A549 (cell line): ENCODE measurements around the gene INSM1.

Experiments used
- KDM1A ChIP-seq: fragments of 200-600 bp; sonication (generic); IDR thresholded peaks from 2 replicates; pipeline ENCODE4 v1.6.1; 2016; ENCODE audit warnings: low read depth, mild to moderate bottlenecking
- POLR2A ChIP-seq: IDR thresholded peaks from 2 replicates; pipeline ENCODE4 v1.6.1; 2012; ENCODE audit warnings: mild to moderate bottlenecking, low read length
- RAD21 ChIP-seq, 2 experiments: fragments of >200 bp in 1 of 2; sonication (Bioruptor Twin) in 1 of 2; formaldehyde crosslinking in 1 of 2; IDR thresholded peaks in 1 of 2; conservative IDR thresholded peaks in 1 of 2; 2 replicates in 1 of 2; 3 replicates in 1 of 2; pipeline ENCODE4 v1.6.1; 2012 to 2018; ENCODE audit warnings: inconsistent platforms in 1 of 2
- TF ChIP-seq, protein P1 (sequence below): fragments of >200 bp; sonication (Bioruptor Twin); formaldehyde crosslinking; IDR thresholded peaks from 3 replicates; pipeline ENCODE4 v1.5.1; 2016

DNA sequence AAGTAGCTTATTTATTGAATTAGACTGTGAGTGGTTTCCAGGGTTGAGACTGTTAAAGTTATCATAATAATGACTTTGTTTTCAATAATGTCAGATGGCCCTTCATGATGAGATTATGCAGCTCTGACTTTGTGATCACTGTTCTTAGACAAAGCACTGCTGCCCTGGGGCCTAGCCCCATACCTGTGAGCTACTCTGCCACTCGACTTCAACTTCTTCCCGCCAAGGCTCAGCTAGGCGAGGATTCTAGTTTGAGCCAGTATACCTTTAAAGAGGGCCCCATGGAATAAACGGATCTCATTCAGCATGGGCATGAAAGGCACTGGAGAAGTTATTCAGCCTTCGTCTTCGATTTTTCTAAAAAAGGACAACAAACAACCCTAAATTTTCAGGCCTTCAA is 45.0 kb upstream of the INSM1 start:
- no peak for TF ChIP-seq POLR2A
- TF ChIP-seq RAD21 (conservative IDR thresholded peaks at IDR 0.05 in 1 of 2, IDR thresholded peaks at IDR 0.05 in 1 of 2), result no peak
- TF ChIP-seq, protein P1, sequence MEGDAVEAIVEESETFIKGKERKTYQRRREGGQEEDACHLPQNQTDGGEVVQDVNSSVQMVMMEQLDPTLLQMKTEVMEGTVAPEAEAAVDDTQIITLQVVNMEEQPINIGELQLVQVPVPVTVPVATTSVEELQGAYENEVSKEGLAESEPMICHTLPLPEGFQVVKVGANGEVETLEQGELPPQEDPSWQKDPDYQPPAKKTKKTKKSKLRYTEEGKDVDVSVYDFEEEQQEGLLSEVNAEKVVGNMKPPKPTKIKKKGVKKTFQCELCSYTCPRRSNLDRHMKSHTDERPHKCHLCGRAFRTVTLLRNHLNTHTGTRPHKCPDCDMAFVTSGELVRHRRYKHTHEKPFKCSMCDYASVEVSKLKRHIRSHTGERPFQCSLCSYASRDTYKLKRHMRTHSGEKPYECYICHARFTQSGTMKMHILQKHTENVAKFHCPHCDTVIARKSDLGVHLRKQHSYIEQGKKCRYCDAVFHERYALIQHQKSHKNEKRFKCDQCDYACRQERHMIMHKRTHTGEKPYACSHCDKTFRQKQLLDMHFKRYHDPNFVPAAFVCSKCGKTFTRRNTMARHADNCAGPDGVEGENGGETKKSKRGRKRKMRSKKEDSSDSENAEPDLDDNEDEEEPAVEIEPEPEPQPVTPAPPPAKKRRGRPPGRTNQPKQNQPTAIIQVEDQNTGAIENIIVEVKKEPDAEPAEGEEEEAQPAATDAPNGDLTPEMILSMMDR, result no peak
- TF ChIP-seq KDM1A, result no peak
